Subcutaneous adipose tissue (tissue), 4 donors: ENCODE measurements around the gene CCL22. TPM values are rescaled to one million over a fixed set of nuclear protein-coding genes. Genes with fewer than 3 reads are reported as not detected.

ENCODE experiments used
- total RNA-seq, 4 donors: library from RNA; depleted of rRNA; stranded (reverse); fragments of >200 nt; gene quantifications; one replicate each; pipeline ENCODE4 v1.1.0, GENCODE V29; 2016
- TF ChIP-seq, protein P1 (sequence below): fragments of 450-650 bp; IDR thresholded peaks from one replicate; pipeline ENCODE4 v1.5.1; 2016; ENCODE audit warnings: low read depth, mild to moderate bottlenecking, control low read depth, antibody characterized with exemption, moderate library complexity

CCL22 gene
- total RNA-seq, 4 donors from 2014 or later: 0.33 to 3.9 TPM; not detected in 2

DNA sequence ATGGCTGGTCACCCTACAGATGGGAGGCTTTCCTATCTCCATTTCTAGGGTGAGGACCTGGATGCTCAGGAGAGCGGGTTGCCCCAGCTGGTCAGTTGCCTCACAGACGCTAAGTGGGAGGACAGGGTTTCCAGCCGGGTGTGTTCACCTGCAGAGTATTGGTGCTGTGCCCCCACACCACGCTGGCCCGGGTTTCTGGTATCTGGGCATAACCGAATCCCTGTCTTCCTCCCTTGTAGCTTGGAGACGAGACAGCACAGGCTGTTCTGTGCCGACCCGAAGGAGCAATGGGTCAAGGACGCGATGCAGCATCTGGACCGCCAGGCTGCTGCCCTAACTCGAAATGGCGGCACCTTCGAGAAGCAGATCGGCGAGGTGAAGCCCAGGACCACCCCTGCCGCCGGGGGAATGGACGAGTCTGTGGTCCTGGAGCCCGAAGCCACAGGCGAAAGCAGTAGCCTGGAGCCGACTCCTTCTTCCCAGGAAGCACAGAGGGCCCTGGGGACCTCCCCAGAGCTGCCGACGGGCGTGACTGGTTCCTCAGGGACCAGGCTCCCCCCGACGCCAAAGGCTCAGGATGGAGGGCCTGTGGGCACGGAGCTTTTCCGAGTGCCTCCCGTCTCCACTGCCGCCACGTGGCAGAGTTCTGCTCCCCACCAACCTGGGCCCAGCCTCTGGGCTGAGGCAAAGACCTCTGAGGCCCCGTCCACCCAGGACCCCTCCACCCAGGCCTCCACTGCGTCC, 23.4 kb downstream of the CCL22 start:
- TF ChIP-seq, protein P1, sequence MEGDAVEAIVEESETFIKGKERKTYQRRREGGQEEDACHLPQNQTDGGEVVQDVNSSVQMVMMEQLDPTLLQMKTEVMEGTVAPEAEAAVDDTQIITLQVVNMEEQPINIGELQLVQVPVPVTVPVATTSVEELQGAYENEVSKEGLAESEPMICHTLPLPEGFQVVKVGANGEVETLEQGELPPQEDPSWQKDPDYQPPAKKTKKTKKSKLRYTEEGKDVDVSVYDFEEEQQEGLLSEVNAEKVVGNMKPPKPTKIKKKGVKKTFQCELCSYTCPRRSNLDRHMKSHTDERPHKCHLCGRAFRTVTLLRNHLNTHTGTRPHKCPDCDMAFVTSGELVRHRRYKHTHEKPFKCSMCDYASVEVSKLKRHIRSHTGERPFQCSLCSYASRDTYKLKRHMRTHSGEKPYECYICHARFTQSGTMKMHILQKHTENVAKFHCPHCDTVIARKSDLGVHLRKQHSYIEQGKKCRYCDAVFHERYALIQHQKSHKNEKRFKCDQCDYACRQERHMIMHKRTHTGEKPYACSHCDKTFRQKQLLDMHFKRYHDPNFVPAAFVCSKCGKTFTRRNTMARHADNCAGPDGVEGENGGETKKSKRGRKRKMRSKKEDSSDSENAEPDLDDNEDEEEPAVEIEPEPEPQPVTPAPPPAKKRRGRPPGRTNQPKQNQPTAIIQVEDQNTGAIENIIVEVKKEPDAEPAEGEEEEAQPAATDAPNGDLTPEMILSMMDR: no peak

- TF ChIP-seq, protein P1: no peak
These were observed 24.1 kb downstream of the CCL22 start for GRCh38 chr16:57382535-57383275.

DNA sequence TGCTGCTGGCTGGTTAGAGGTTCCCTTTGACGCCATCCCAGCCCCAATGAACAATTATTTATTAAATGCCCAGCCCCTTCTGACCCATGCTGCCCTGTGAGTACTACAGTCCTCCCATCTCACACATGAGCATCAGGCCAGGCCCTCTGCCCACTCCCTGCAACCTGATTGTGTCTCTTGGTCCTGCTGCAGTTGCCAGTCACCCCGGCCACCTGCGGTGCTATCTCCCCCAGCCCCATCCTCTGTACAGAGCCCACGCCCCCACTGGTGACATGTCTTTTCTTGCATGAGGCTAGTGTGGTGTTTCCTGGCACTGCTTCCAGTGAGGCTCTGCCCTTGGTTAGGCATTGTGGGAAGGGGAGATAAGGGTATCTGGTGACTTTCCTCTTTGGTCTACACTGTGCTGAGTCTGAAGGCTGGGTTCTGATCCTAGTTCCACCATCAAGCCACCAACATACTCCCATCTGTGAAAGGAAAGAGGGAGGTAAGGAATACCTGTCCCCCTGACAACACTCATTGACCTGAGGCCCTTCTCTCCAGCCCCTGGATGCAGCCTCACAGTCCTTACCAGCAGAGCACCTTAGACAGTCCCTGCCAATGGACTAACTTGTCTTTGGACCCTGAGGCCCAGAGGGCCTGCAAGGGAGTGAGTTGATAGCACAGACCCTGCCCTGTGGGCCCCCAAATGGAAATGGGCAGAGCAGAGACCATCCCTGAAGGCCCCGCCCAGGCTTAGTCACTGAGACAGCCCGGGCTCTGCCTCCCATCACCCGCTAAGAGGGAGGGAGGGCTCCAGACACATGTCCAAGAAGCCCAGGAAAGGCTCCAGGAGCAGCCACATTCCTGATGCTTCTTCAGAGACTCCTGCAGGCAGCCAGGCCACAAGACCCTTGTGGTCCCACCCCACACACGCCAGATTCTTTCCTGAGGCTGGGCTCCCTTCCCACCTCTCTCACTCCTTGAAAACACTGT, 25.0 kb downstream of the CCL22 start:
- TF ChIP-seq, protein P1: no peak

- TF ChIP-seq, protein P1: no peak
These were observed 25.9 kb downstream of the CCL22 start for GRCh38 chr16:57384248-57385070.

GRCh38 chr16:57385083-57385482, 26.5 kb downstream of the CCL22 start:
- TF ChIP-seq, protein P1: no peak

DNA sequence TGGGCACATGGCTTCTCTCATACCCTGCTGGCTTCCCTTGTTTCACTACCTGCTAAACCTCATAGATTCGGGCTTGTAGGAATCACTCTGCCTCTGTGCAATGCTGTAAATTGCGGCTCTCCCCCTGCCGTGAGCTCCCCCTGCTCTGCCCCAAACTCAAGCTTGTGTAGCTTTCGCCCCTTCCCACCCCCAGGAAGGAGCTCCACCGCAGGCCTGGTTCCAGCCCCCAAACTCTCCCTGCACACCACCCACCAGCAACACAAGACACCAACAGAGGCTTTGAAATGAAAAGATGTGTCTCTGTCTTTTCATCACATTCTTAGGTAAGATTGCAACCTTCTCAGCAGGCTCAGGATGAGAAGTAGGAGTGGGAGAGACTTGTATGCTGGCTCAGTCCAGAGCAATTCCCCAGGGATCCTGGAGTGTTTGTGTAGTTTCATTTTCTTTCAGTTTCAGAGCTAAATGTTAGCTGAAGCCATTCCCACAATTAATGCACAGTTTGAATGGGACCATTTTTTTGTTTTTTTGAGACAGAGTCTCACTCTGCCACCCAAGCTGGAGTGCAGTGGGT, 27.9 kb downstream of the CCL22 start:
- TF ChIP-seq, protein P1: no peak
